Neural cell (in vitro differentiated cells): ENCODE measurements around the gene MPDU1.
"Not testable (repeated sequence)": the region's sequence is repeated elsewhere in the genome, so short reads cannot be mapped to it uniquely, and the experiment has no call there.

ENCODE experiments used
- EZH2 ChIP-seq: fragments of 200-600, 300-800 bp; shearing (Covaris generic), sonication (generic); IDR thresholded peaks from 2 replicates; pipeline ENCODE4 v1.6.1; 2014; ENCODE audit warnings: antibody characterized with exemption, low read length, borderline replicate concordance, mild to moderate bottlenecking; ENCODE audit not compliant: insufficient read depth, poor library complexity, severe bottlenecking
- MXI1 ChIP-seq: fragments of 450-650 bp; conservative IDR thresholded peaks from 2 replicates; pipeline ENCODE4 v1.6.1; 2014; ENCODE audit warnings: antibody characterized with exemption, mild to moderate bottlenecking; ENCODE audit not compliant: poor library complexity, severe bottlenecking
- POLR2AphosphoS5 ChIP-seq: IDR thresholded peaks from 2 replicates; pipeline ENCODE4 v1.6.1; 2012
- RAD21 ChIP-seq: fragments of 450-650 bp; conservative IDR thresholded peaks from 2 replicates; pipeline ENCODE4 v1.6.1; 2014; ENCODE audit warnings: antibody characterized with exemption, mild to moderate bottlenecking, moderate library complexity
- SMC3 ChIP-seq: fragments of 450-650 bp; conservative IDR thresholded peaks from 2 replicates; pipeline ENCODE4 v1.6.1; 2014; ENCODE audit warnings: antibody characterized with exemption, mild to moderate bottlenecking, moderate library complexity; ENCODE audit not compliant: poor library complexity
- TAF1 ChIP-seq: IDR thresholded peaks from 2 replicates; pipeline ENCODE4 v1.6.1; 2012; ENCODE audit warnings: low read depth
- TF ChIP-seq, protein P1 (sequence below): fragments of 450-650 bp; IDR thresholded peaks from 2 replicates; pipeline ENCODE4 v1.5.1; 2014; ENCODE audit warnings: antibody characterized with exemption, mild to moderate bottlenecking, moderate library complexity; ENCODE audit not compliant: poor library complexity, severe bottlenecking

DNA sequence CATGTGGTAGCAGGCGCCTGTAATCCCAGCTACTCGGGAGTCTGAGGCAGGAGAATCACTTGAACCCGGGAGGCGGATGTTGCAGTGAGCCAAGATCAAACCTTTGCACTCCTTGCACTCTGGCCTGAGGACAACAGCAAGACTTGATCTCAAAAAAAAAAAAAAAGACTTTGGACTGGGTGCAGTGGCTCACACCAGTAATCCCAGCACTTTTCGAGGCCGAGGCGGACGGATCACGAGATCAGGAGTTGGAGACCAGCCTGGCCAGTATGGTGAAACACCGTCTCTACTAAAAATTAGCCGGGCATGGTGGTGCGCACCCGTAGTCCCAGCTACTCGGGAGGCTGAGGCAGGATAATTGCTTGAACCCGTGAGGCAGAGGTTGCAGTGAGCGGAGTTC, 42.1 kb downstream of the MPDU1 start:
- TF ChIP-seq, protein P1, sequence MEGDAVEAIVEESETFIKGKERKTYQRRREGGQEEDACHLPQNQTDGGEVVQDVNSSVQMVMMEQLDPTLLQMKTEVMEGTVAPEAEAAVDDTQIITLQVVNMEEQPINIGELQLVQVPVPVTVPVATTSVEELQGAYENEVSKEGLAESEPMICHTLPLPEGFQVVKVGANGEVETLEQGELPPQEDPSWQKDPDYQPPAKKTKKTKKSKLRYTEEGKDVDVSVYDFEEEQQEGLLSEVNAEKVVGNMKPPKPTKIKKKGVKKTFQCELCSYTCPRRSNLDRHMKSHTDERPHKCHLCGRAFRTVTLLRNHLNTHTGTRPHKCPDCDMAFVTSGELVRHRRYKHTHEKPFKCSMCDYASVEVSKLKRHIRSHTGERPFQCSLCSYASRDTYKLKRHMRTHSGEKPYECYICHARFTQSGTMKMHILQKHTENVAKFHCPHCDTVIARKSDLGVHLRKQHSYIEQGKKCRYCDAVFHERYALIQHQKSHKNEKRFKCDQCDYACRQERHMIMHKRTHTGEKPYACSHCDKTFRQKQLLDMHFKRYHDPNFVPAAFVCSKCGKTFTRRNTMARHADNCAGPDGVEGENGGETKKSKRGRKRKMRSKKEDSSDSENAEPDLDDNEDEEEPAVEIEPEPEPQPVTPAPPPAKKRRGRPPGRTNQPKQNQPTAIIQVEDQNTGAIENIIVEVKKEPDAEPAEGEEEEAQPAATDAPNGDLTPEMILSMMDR, result not testable (repeated sequence)
- not testable (repeated sequence) for TF ChIP-seq SMC3, MXI1, EZH2, RAD21, POLR2AphosphoS5, TAF1
